ENCODE data around the gene TRIM63.

DNA sequence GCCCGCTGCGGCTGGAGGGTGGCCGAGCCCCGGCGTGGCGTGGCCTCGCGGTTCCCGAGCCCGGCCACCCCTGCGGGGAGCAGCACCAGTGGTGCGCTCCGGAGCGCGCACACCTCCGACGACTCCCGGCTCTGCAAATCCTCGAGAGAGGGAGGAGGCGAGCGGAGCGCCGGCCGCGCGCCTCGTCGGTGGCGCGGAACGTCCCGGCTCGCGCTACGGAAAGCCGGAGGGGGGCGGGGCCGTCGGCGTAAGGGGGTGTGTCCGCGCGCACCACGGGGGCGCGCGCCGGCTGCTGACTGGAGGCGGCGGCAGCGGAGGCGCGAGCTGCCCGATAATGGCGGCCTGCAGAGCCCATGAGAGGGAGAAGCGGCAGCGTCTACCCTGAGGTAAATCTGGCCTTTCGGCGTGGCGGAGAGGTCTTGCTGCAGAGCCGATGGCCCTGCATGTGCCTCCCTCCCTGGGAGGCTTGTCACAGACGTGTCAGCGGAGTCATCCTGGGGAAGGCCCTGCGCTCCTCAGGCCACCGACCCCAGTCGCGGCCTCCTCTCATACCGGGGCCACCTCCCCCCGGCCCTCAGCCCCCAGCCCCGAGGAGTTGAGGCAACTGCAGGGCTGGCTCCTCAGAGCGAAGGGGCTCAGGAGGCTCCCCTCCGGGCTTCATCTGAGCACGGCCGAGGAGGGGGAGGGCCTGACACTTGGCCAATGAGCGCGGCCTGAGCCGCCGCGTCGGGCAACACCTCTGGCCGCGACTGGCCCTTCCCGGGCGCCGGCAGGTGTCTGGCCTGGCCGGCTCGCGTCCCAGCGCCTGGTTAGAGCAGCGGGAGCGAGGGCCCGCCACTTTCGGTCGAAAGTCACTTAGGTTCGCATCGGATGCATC lies 44.3 kb upstream of the TRIM63 start, which contains the start of gene PDIK1L:
- TF ChIP-seq CTCF (IDR thresholded peaks at IDR 0.05) (no peak), ZNF263 (CRISPR knock-in tag; IDR thresholded peaks at IDR 0.05; ENCODE audit: low read depth) (no peak; the same call in 1 of the 2 replicates), NFYB (CRISPR knock-in tag; conservative IDR thresholded peaks at IDR 0.05; ENCODE audit: low read depth) (peak; percentile 53; the same call in 1 of the 2 replicates), TP53 (CRISPR knock-in tag; IDR thresholded peaks at IDR 0.05) (no peak), MYBL2 (CRISPR knock-in tag; IDR thresholded peaks at IDR 0.05) (no peak; the same call in 1 of the 2 replicates)
- TF ChIP-seq, protein P1, sequence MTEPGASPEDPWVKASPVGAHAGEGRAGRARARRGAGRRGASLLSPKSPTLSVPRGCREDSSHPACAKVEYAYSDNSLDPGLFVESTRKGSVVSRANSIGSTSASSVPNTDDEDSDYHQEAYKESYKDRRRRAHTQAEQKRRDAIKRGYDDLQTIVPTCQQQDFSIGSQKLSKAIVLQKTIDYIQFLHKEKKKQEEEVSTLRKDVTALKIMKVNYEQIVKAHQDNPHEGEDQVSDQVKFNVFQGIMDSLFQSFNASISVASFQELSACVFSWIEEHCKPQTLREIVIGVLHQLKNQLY (CRISPR knock-in tag; IDR thresholded peaks at IDR 0.05), result no peak
